Cortex of kidney (tissue), 1 donor: Measurements from ENCODE around the gene FNDC11.

Experiments used
- DNase-seq: peaks from one replicate; lab custom pipeline; 2025; lab: John Stamatoyannopoulos, UW

Gene FNDC11

DNA sequence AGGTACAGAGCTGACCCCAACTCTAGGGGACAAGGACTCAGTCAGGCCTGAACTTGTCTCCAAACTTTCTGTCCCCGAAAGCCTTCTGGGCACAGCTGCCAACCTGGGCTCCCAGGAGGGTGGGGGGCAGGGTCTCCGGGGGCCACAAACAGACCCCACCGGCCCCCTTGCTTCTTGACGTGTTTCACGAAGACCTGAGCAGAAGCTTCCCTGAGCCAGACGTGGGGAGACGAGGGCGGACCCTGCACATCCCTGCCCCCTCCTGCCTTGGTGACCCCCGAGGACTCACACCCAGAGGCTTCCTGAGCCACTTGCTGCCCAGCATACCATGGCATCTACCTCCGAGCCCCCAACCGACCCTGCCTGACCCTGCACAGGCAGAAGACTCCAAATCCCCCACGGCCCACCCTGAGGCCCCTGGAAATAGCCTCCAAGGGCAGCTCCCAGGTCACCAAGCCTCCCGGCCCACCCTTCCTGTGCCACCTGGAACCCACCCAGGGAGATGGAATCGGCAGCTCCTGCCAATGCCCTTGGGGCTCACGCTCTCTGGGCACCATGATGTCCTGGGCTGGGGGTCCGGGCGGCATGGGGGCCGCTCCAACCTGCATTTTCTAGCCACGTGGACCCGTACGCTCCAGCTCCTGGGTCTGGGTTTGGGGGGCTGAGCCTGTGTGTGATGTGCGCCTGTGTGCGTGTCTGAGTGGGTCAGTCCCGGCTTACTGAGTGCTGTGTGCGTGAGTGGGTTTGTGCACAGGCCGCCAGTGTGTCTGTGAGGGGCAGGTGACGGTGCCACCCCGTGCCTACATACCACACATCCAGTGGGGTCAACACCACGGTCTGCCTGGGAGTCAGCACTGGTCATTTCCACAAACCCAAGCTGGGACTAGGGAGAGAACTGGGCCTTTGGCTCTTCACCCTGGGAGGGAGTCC, 14.3 kb upstream of the FNDC11 start:
- no peak for DNase-seq

- no peak for DNase-seq
These were observed 13.4 kb upstream of the FNDC11 start for GRCh38 chr20:63540417-63541186.

- no peak for DNase-seq
These were observed 12.6 kb upstream of the FNDC11 start for GRCh38 chr20:63541371-63541770.

DNA sequence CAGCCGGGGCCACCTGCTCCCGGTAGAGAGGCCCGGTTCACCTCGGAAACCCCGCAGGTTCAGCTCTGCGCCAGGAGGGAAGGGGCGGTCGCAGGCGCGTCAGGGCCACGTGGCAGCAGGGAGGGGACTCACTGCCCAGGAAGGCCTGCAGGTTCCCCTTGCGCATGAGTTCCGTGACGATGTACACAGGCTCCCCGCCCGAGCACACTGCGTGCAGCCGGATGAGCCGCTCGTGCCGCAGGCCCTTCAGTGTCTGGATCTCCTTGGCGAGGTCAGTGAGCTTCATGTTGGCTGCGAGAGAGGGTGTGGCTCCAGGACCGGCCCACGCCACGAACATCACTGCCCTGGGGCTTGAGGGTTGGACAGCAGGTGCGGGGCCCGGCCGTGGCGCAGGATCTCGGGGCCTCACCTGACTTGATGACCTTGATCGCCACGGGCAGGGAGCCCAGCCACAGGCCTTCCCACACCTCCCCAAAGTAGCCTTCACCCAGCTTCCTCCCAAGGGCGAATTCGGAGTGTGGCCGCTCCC, 11.9 kb upstream of the FNDC11 start:
- DNase-seq, result no peak

- DNase-seq, result no peak
These were observed 11.3 kb upstream of the FNDC11 start for GRCh38 chr20:63542696-63543095.

- no peak for DNase-seq
These were observed 10.8 kb upstream of the FNDC11 start for GRCh38 chr20:63543131-63543530.

DNA sequence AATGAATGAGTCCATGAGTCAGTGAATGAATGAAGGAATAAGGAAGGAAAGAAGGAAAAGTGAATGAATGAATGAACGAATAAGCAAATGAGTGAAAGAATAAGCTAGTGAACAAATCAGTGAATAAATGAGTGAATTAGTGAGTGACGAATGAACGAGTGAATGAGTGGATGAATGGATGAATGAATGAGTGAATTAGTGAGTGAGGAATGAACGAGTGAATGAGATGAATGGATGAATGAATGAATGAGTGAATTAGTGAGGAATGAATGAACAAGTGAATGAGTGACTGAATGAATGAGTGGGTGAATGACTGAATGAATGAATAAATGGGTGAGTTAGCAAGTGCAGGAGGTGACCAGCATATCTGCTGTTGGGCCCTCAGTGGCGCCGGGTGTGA, 10.2 kb upstream of the FNDC11 start:
- DNase-seq, result no peak

DNA sequence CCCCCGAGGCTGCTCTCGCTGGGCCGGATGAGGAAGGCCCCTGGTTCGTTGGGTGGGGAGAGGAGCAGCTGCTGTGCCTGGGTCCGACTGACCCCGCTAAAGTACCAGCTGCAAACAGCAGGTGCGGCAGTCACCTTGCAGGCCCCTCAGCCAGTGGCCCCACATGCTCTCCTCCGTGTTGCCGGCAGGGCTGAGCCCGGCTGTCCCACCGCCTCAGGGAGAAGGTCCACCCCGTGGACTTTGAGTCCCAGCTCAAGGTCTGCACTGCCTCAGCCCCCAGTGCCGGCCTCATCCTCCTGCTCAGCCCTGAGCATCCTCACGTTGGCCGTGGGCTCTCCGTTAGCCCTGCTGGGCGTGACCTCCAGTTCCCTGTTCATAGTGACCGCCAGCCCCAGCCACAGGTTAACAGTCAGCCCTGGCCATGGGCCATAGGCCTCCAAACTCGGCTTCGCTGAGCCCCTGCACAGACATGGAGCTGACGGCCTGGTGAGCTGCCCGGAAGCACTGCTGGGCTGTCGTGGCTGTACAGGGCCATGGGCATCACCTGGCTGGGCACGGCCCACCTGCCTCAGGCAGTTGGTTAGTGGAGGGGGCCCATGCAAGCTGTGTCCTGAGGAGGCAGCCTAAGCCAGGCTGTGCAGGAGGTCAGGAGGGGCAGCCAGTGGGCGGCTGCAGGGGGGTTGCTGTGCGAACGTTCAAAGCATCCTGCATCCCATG, 9.6 kb upstream of the FNDC11 start:
- no peak for DNase-seq

GRCh38 chr20:63544958-63545516, 8.9 kb upstream of the FNDC11 start:
- DNase-seq, result no peak

DNA sequence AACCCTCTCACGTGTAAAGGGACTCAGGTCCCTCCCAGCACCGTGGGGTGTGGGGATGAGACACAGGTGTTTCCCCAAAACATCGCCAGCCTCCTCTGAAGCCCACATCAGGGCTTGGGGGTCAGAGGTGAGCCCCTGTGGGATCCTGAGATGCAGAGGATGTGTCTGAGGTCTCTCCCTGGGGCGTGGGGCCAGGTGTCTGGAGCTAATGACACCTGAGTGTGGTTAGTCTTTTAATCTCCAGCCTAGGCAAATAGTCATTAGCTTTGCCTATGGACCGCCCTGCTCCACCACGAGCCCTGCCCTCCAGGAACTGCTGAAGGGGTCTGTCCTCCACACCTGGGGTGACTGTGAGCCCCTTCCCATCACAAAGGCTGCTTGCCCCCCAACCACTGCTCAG, 8.1 kb upstream of the FNDC11 start:
- no peak for DNase-seq

GRCh38 chr20:63546256-63546955, 7.6 kb upstream of the FNDC11 start:
- no peak for DNase-seq

GRCh38 chr20:63546956-63547724, 6.8 kb upstream of the FNDC11 start:
- DNase-seq, result no peak

GRCh38 chr20:63547725-63548480, 6.1 kb upstream of the FNDC11 start, which contains the start of gene SRMS:
Gene SRMS (minus strand): TSS chr20:63547749. CDS start chr20:63547463, 286 bp downstream.
- DNase-seq, result no peak

DNA sequence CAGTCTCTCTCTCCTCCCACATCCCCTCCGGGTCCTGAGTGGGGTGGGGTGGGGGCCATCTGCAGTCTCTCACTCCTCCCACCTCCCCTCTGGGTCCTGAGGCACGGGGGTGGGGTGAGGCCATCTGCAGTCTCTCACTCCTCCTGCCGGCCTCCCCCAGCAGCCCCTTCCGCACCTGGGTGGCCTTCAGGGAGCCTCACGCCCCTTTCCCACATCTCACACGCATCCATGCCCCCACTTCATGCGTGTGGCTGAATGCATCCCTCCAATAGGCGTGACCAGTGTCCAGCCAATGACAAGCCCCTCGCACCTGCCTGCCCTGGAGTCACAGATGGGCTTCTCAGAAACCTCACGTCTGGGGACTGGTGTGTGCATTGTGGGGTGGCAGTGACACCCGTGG, 5.4 kb upstream of the FNDC11 start:
- DNase-seq, result no peak

DNA sequence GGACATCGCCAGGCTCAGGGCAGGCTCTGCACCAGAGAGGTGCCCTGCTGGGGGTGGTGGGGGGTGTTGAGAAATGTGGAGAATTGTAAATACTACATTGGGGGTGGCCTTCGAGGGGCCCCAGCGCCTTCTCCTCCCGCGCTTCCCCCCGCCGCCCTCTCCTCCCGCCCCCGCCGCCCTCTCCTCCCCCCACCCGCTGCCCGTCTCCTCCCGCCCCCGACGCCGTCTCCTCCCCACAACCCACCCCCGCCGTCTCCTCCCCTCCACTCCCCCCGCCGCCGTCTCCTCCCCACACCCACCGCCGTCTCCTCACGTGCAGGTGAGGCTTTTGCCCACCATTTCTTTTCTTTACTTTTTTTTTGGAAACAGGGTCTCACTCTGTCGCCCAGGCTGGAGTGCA, 4.9 kb upstream of the FNDC11 start:
- no peak for DNase-seq

- DNase-seq, result no peak
These were observed 4.2 kb upstream of the FNDC11 start for GRCh38 chr20:63549679-63550282.

DNA sequence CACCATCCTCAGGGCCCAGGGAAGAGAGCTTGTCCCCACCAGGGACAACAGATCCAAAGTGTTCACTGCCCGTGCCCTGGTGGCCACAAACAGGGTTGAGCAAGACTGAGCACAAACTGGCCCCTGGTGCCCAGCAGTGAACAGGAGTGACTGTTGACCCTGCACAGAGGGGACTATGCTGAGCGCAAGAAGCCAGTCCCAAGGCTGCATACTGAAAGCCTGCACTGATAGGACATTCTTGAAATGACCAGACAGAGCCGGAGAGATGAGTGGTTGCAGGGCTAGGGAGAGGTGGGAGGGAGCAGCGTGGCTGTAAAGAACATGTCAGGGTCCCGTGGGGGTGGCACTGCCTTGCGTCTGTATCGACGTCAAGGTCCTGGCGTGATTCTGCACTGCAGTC, 2.9 kb upstream of the FNDC11 start:
- no peak for DNase-seq

GRCh38 chr20:63552481-63553249, 1.3 kb upstream of the FNDC11 start:
- no peak for DNase-seq
